Activated T-cell treated with anti-CD3 and anti-CD28 coated beads, Interleukin-2, amount 50 U/mL, for 1 hour (primary cell): ENCODE data around the gene GFPT1.

ENCODE experiments used
- DNase-seq: peaks from one replicate; pipeline ENCODE4 v3.0.0-alpha.2; 2020

GFPT1 gene

DNA sequence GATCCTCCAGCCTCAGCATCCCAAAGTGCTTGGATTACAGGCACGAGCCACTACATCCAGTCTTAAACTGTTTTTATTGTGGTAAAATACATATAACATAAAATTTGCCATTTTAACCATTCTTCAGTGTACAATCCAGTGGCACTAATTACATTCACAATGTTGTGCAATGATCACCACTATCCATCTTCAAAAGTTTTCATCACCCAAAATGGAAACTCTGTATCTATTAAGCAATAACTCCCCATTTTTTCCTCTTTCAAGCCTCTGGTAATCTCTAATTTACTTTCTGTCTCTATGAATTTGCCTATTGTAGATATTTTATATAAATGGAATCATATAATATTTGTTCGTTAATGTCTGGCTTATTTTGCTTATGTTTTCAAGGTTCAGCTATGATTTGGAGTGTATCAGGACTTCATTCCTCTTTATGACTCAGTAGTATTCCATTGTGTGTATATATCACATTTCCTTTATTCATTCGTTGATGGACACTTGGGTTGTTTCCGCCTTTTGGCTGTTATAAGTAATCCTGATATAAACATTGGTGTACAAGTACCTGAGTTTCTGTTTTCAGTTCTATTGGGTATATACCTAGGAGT is 71.8 kb downstream of the GFPT1 start:
- no peak for DNase-seq

DNA sequence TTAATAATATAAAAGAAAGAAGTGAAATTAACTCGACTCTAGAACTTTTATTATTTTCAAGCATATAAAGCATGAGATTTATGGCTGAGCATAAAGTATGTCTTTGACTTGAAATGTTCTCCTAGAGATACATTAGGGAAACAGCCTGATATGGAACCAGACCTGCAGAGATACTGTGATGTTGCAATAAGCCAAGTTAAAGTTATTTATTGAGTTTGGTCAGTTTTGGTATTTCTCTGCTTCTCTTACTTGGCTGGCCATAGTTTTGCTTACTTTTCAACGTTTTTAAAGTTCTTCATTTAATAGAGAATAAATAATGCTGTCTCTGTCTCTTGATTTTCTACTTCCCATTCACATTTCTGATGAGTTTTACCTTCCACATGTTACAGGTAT is 76.0 kb downstream of the GFPT1 start:
- DNase-seq = no peak

DNA sequence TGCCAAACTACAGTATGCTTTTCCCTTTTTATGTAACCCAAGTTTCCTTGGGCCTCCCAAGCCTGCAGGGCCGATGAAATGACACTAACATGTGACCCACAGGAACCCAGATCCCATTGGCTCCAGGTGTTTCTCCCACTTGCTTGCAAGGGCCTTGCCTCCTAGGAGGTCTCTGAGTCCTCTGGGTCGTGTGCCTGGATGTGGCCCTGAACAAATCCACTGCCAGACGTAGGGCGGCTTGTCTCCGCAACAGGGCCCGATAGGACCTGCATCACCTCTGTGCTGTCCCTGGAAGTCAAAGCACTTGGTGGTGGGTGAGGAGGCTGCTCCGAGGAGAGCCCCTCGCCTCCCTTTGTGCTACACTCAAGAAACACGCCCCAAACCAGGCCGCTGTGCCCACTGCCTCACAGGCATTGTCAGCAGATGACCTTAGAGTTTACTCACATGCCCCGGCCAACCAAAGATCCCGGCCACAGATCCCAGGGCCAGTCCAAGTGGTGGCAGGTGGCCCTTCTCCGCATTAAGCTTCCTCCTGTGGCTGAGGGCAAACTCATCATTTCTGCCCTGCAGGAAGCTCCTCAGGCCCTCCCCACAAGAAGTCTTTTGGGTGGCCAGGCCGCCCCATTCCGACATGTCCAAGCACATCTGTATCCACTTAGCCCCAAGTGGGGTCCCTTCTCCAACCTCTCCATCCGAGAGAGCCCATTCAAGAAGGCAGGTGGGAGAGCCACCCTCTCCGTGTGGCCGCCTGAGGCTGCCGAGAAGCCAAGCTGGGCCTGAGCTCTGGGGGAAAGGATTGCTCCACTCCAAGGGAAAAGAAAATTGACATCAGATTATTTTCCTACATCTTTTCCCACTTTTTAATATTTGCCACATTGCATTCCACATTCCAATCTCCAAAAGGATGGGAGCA is 76.7 kb downstream of the GFPT1 start:
- no peak for DNase-seq

DNA sequence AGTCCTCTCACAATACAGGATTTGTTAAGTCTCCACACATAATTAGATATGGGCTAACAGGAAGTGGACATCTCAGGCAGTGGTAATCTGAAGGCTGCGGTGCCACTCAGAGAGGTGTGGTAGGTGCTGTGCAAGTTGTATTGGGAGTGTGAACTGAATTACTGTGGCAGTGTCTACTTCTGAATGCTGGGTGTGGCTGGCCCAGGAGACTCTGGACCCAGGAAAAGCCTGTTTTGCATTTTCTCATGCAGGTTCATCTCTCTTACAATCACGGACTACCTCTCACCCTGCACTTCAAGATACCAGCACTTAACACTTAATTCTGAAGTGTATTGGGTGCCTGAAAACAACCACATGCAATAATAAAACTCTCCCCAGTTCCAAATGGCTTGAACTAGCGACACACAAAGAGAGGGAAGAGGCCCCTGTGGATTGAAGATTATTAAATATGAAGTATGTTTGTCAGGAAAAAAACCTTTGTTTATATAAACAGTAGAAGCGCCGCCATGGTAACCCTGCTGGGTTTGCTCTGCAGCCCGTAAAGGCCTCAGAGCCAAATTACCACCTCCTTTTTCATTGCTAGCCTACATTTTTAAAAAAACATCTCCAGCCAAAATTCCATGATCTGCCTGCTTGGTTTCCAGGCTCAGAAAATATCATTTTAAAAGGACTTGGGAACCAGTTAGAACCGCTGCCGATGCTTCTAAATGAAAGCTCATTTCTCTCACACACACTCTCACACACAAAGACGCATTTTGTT is 77.5 kb downstream of the GFPT1 start:
- no peak for DNase-seq

DNA sequence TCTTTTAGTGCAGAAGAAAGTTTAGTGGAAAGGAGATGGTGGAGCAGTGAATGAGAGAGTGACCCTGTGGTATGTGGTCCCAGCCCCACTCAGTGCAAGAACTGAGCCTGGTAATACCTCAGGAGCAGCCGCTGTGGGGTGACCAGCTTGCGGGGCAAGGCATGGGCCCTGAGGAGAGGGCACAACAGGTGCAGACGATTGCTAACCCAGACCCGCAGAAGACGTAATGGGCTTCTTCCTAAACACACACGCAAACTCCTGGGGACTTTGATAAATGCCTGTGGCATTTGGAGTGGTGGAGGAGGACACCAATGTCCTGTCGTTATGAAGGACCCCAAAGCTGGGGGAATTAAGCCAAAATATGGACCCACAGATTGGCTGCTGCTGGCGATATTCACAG is 78.7 kb downstream of the GFPT1 start:
- DNase-seq = no peak

DNA sequence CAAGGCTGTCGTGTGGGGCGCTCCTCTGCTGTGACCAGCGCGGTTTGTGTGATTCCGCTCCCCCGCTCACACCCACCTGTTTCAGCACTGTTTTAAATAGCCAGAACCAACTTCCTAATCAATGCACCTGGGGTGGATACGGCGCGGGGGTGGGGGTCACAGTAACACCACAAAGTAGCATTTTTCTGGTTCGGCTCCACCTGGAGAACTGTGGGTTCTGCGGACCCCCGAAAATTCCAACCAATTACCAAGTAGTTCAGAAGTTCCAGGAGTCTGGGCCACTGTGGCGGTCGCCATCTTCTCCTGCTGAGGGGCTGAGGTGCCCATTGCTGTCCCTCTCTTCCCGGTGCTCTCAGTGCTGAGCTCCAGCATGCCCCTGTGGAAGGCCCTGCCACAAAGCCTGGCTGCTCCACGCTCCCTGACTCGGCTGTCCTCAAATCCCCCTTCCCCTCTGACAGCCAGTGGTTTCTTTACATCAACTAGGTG is 79.4 kb downstream of the GFPT1 start:
- DNase-seq = no peak

DNA sequence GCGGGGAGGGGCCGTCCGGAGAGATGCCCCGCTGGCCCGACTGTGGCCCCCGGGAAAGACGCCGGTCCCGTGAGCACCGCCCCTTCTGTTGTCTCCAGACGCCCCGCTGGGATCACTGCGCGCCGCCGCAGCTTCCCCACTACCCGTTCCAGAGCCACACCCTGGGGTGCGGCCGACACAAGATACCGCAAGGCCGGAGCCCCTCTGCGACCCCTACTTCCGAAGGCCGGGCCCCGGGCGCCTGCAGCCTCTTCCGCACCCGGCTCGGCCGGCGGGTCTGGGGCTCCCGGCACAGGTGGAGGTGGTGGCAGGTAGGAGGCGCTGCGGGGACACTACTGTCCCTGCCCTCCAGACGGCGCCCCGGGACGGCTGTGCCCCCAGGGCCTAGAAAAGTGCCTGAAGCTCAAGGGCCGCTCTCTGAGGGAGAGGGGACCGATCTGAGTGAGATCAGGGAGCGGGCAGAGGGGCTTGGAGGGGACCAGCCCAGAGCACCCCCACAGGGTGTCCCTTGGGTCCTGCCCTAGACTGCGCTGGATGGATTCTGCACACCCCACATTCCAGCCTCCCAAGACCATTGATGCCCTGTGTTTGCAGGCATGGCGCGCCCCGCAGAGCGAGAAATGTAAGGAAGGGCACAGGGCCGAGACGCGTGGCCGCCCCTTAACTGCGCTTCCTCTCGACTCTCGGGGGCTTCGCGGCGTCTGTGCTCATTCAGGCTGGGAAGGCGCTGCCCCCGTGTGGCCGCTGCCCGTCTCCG is 80.0 kb downstream of the GFPT1 start:
- DNase-seq = peak; percentile 67

DNA sequence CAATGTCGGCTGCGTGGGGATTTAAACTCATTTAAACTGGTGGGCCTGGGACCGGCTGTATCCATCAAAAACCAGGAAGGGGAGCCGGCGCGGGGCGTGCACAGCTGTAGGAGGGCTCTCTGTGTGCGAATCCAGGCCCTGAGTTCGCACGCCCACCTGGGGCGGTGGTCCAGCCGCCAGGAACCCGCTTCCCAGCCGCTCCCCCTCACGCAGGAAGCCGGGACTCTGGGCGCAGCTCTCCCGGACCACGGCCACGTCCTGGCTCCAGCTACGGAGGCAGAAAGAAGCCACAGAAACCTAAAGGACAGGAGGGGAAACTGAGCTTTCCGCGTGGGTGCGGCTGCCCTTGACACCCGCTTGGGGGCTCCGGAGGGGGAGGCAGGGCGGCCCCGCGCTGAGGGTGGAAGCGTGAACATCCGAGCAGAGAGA is 80.6 kb downstream of the GFPT1 start:
- no peak for DNase-seq

DNA sequence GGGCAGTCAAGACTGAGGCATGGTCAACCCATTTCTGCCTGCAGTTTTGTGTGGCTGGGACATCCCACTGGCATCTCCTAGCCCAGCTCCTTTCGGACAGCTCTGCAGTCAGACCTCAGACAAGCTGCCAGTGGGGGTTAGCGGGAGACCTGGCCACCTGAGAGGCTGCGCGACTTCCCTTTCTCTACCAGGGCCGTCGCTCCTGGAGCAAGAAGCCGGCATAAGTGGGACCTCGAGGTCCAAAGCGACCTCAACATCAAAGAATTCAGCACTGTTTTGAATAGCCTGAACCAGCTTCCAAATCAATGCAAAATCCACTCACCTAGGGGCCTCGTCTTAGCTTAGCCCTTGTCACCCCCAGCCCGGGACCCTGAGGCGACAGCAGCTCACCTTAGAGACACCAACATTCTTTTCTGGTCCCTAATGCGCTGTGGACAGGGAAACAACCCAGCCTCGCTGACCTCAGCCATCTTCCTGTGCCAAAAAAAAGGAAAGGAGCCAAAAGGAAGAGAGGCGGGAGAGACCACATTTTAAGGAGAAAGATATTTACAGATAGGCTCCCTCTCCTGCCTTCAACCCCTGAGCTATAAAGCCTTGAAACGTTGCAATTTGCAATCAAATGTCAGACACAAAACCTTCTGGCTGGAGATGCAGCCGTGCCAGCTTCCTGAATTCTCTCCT is 81.2 kb downstream of the GFPT1 start:
- no peak for DNase-seq

DNA sequence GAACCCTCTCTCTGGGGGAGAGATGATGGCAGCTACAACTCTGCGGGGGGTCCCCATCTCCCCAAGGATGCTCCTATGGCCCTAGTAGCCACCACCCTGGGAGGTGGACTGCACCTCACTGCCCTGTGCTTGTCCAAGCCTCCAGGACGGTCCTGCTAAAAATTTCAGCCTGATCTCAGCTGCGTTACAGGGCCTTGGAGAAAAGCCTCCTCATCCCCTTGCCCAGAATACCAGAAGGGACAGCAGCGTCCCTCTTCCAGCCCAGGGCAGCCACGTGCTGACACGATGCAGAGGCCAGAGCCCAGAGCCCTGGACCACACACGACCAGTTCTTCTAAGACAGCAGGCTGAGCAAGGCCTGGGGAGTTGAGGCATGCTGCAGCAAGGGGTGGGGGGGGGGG is 81.9 kb downstream of the GFPT1 start:
- no peak for DNase-seq

DNA sequence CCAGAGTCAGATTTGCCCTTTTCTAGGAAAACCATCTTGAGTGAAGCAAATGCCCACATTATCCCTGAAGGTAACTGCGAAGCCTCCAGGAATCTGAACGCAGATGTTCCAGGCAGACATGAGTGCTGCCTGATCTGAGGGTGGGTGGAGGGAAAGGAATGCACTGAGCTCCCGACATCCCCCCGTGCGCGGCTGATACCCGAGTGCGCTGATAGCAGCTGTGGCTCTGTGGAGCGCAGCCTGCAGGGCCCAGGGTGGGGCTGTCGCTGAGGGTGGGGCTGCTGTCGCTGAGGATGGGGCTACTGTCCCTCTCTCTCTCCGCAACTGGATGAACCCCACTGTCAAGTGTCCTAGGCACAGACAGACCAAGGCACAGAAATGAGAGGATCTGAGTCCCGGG is 82.4 kb downstream of the GFPT1 start:
- no peak for DNase-seq

DNA sequence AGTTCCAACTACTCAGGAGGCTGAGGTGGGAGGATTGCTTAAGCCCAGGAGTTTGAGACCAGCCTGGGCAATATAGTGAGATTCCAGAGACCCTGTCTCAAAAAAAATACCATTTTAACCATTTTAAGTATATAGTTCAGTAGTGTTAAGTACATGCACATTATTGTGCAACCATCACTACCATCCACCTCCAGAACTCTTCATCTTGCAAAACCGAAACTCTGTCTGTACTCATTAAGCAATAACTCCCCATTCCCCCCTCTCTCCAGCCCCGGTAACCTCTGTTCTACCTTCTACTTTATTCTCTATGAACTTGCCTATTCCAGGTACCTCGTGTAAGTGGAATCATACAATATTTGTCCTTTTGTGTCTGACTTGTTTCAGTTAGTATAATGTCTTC is 86.4 kb downstream of the GFPT1 start:
- DNase-seq = no peak

DNA sequence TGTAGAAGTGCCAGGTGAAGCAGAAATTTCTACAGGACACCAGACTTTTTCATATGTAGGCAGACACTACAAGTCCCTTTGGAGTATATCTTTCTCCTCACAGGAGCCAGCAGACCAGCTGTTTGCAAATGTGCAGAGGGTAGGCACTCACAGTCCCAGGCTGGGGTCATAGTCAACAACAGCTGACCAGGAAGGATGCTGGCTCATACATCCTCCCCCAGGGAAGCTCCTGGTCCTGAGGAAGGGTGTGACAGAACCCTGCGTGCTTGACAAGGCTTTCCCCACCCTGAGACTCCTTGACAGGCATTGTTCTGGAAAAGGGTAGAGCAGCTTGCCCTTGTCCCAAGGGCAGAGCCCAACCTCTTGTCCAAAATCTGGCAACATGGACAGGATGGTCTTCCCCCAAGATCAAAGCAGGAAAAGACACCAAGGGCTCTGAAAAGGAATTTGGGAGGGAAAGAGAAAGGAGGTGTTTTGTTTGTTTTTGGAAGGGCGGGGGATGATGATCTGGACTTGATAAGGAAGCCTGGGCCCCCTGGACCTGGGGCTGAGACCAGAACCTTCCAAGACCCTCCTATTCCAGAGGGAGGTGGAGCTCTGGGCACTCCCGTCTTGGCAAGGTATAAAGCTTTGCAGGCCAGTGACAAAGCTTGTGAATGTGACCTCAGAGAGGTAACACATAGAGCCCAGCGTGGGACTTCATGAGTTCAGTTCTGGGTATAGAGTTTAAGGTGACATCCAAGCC is 87.1 kb downstream of the GFPT1 start:
- DNase-seq = no peak

DNA sequence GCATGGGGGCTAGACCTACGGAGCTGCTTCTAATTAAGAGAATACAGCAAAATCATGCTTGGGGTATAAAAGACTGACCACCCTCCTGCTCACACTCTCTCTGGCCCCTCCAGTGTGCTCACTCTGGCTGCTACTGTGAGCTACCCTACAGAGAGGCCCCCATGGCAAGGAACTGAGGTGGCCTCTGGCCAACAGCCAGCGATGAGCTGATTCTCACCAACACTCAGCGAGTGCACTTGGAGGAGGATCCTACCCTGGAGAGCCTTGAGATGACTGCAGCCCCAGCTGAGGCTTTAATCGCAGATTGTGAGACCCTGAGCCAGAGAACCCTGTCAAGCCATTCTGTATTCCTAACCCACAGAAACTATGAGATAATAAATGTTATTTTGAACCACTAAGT is 88.2 kb downstream of the GFPT1 start:
- DNase-seq = no peak

DNA sequence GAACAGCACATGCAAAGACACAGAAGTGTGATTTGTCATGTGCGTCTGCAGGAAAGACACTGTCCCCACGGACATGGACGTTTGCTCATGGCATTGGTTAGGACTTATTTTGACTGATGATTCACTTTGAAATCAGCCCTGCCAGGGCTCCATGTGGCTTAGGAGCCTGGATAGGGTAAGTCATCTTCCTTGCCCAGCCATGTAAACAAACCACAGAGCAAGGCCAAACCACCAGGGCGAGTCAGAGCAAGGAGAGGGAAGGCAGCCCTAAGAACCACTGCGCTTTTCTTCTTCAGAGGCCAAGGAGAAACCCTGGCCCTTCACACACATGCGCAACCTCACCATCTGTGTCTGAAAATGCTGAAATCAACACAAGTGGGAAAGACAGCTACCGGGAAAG is 88.8 kb downstream of the GFPT1 start:
- DNase-seq = no peak

DNA sequence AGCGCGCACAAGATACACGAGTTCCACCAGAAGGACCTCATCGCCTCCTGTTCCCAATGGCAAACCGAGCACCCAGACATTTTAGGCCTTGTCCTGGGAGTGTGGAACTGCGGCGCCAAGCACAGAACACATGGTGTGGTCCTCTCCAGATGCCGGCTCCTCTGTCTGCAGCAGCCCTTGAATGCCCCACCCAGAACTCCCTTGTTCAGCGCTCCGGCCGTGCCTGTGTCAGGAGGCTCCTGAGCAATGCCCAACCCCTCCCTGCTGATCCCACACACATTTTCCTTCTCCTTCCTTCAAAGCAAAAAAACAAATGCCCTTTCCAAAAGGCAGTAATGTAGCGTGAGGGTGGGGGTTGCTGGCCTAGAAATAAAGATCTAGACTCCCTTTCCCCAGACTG is 89.8 kb downstream of the GFPT1 start:
- no peak for DNase-seq

DNA sequence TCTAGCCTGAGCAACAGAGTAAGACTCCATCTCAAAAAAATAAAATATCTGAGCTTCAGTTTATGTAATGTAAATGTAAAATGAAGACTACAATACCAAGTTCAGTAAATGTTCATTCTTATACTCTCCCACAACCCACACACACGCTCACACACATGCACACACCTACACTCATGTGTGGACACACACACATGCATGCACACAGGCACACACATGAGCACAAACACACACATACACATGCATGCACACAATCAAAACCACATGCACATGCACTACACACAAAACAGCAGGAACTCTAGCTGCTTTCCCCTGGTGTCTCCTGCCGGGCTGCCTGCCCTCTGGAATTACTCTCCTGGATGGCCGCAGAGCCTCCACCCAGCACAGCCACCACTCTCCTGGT is 90.6 kb downstream of the GFPT1 start:
- DNase-seq = no peak

DNA sequence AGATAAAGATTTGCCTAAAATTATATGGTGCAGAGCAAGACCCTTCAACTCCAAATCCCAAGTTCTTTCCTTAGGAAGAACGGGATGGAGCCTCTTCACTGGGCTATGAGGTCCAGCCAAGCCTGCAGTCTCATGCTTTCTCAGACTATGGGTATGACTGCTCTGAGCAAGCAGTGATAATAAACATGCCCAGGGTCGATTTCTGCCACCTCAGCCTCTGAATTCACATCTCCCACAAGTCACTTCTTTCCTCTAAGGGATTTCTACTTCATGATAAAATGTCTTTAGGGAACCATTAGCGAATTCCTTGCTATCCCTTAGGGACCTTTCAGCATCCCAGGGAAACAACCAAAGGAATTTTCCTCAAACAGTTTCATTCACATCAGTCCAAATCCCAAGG is 94.8 kb downstream of the GFPT1 start:
- DNase-seq = no peak

DNA sequence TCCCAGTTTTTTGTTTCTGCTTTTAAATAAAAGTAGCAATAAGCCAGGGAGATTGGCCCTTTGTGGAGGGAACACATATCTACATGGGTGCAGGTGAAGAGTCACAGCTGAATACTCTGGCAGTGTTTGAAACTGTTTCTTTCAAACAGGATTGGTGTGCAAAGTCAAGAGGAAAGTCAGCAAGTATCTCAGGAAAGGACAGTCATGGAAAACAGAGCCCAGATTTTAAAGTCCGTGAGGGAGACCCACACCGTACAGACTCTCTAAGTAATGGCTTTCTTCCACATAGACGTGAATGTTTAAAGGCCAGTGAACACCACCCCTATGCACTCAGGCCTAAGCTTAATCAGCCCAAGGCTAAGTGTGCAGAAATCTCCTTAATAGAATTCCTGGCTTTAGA is 95.3 kb downstream of the GFPT1 start:
- DNase-seq = no peak

DNA sequence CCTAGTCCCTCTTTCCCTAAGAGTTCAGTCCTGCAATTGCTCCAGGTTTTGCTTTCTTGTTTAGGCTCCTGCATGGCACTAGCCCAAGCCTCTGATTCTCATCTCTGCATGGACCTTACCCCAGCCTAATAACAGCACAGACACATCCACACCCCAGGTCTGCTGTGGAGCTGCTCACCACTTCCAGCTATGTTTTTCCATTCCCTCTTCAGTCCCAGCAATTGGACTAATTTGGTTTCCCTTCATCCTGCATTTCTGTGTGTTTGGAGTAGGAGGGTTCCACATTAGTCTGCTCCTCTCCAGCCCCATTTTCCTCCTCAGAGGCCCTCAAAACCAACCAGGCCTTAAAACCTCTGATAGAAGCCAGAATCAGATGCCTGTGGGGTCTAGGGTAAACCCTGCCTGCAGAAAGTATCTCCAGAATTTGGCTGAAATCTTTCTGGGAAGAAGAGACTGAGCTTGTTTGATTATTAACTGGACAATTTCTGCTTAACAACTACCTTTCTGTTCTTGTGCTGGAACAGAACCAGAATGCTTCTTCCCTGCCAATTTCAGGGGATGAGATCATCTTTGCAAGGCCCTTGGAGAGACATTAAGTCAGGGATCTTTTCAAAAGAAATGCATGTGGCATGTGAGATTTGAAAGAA is 95.9 kb downstream of the GFPT1 start:
- DNase-seq = no peak

DNA sequence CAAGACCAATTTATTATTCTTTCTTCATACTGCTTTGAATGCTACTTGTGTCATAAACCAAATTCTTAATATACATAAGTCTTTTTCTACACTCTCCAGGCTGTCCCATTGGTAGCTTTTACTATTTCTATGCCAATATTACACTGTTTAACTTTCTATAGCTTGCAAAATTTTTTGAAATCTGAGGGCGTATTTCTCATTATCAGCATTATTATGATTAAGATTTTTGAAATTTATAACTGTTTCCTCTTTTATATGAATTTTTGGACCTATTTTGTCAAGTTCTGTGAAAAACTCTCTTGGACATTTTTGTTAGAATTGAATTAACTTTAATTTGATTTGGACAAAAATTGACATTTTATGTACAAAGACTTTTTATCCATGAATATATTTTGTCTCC is 98.6 kb downstream of the GFPT1 start:
- no peak for DNase-seq
